ENCODE data around the gene SNRNP25. TPM values are rescaled to one million over a fixed set of nuclear protein-coding genes. Genes with fewer than 3 reads are reported as not detected.
"Not testable (repeated sequence)": the region's sequence is repeated elsewhere in the genome, so short reads cannot be mapped to it uniquely, and the experiment has no call there.

The SNRNP25 gene
- total and polyA plus RNA-seq, 11 donors = 41.6 to 127 (median 56.7) TPM

DNA sequence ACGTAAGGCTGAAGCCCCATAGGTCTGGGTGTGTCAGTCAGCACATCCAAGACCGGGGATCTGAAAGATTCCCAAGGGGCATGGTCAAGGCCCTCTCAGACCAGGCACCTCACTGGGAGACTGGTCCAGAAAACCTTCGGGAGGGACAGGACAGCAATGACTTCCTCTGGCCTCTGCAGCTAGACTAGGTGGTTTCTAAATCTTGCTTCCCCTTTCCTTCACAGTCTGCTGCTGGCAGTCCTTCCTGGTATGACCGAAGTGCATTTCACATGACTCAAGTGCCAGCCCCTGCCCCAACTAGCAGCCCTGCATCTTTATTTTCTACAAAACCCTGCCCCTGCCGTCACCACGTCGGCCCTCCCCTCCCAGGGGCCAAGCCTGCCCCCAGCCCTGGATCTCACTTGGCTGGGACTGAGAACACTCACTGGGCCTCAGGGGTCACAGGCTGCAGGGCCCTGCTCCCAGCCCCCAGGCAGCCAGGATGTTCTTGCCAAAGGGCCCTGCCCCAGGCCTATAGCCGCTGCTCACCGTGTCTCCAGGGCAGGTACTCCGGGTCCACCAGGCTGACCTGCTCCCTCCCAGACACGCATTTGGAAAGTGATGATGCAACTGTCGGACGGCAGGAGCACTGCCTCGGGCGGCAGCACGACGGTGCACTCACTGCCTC is 18.5 kb upstream of the SNRNP25 start:
- H3K27me3 ChIP-seq = no peaks in the 10 kb centered on the region
- intact Hi-C loops (cut with DNase I) = no loop called here
- TF ChIP-seq POLR2A (IDR thresholded peaks at IDR 0.05) = no peak
- TF ChIP-seq, protein P1, sequence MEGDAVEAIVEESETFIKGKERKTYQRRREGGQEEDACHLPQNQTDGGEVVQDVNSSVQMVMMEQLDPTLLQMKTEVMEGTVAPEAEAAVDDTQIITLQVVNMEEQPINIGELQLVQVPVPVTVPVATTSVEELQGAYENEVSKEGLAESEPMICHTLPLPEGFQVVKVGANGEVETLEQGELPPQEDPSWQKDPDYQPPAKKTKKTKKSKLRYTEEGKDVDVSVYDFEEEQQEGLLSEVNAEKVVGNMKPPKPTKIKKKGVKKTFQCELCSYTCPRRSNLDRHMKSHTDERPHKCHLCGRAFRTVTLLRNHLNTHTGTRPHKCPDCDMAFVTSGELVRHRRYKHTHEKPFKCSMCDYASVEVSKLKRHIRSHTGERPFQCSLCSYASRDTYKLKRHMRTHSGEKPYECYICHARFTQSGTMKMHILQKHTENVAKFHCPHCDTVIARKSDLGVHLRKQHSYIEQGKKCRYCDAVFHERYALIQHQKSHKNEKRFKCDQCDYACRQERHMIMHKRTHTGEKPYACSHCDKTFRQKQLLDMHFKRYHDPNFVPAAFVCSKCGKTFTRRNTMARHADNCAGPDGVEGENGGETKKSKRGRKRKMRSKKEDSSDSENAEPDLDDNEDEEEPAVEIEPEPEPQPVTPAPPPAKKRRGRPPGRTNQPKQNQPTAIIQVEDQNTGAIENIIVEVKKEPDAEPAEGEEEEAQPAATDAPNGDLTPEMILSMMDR (IDR thresholded peaks at IDR 0.05) = no peak
- no peak overlapping the region for H3K4me3 ChIP-seq
- WGBS, 4 donors = 76 to 87% (median 80%) methylated on average over 11 to 17 of the region's 17 CpGs
- peak overlapping the region in 1 of 12 donors; percentile 27 for H3K27ac ChIP-seq
- peaks cover 0 to 19% (median 0%) of the 10 kb centered on the region in 12 donors for H3K4me1 ChIP-seq
- no peaks in the 10 kb centered on the region for H3K9me3 ChIP-seq
- peak in 3 of 4 donors; percentile 22 to 47 (median 43) for ATAC-seq
- H3K36me3 ChIP-seq = no peaks in the 10 kb centered on the region
- peak in 1 of 5 donors; percentile 53 for DNase-seq

DNA sequence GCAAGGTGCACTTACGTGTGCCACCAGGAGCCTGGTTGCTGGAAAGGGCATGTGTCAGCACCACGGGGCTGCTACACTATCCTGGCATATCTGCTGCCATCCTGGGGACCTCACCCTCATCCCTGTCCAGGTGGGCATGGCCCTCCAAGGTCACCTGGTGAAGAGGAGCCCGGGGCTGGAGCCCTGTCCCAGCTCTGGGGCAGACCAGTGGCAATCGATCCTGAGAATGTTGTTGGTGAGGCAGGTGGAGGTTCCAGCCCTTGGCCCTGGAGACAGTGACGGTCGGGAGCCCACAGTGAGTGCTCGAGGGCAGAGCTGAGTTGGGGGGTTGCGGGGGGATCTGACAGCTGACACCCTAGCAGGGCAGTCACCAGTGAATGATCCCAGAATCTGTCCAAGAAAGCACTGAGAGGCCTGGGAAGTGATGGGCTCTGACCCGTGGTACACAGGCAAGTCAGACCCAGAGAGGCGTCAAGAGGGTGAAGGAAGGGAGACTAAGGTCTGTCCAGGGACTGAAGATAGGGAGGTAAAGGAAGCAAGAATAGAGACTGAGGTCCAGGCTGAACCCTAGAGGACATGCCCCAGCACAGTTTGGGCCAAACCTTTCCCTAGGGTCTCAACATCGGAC is 17.8 kb upstream of the SNRNP25 start:
- H3K36me3 ChIP-seq = no peaks in the 10 kb centered on the region
- no peak overlapping the region for H3K4me3 ChIP-seq
- H3K9me3 ChIP-seq = no peaks in the 10 kb centered on the region
- DNase-seq = peak in 1 of 5 donors; percentile 37
- peaks cover 0 to 19% (median 0%) of the 10 kb centered on the region in 12 donors for H3K4me1 ChIP-seq
- no peaks in the 10 kb centered on the region for H3K27me3 ChIP-seq
- no peak for ATAC-seq
- TF ChIP-seq POLR2A (IDR thresholded peaks at IDR 0.05) = no peak
- intact Hi-C loops (cut with DNase I) = no loop called here
- WGBS, 4 donors = 84 to 95% (median 91%) methylated on average over 8 to 11 of the region's 11 CpGs
- H3K27ac ChIP-seq = peak overlapping the region in 1 of 12 donors; percentile 27

DNA sequence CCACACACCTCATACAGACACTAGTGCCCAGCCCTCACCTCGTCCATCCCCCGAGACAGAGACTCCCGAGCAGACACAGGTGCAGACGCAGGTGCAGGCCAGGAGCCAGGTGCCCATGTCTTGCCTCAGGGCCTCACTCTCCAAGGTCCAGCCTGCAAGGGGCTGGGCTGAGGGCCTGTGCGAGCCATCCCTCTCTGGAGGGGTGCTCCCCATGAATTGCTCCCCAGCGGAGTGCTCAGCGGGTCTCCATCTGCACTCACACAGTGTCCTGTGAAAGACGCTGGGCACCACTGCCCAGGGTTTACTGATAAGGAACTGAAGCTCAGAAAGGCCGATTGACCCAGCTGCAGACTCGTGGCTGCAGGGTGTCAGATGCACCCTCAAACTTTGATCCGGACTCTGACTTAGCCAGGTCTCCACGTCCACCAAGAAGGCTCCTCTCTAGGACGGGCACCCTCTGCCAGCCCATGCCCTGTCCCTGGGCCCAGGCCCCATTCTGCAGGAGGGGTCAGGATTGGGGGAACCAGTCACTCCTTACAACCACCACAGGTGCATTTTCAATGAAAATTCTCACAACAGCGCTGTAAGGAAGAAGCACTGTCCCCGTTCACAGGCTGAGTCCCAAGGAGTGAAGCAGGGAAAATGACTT is 17.2 kb upstream of the SNRNP25 start:
- ATAC-seq = no peak

DNA sequence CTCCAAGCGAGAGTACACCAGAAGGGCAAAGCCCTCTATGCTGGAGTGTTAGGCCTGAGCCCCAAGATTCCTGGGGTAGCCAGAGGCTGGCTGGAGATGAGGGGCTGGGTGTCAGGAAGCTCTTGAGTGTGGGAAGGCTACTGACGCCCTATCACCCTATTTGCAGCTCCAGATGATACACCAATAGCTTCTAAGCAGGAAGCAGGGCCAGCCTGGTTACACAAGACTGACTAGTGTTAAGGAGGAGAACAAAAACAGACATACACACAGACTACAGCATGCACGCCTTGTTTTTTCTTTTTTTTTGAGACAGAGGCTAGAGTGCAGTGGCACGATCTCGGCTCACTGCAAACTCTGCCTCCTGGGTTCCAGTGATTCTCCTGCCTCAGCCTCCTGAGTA is 16.1 kb upstream of the SNRNP25 start:
- DNase-seq (no peak), ATAC-seq (no peak)
- Histone ChIP-seq H3K4me1 (peaks cover 0 to 19% (median 0%) of the 10 kb centered on the region in 12 donors), H3K9me3 (no peaks in the 10 kb centered on the region), H3K27ac (no peak overlapping the region), H3K36me3 (no peaks in the 10 kb centered on the region), H3K27me3 (no peaks in the 10 kb centered on the region), H3K4me3 (no peak overlapping the region)
- WGBS, 4 donors = 93 to 97% (median 96%) methylated on average over 5 of the region's 5 CpGs
- intact Hi-C loops (cut with DNase I) = no loop called here
- no peak for TF ChIP-seq POLR2A (IDR thresholded peaks at IDR 0.05)
- TF ChIP-seq, protein P1 (IDR thresholded peaks at IDR 0.05) = no peak

More for the DNA sequence above, 17.2 kb upstream of the SNRNP25 start:
- H3K9me3 ChIP-seq = no peaks in the 10 kb centered on the region
- no peaks in the 10 kb centered on the region for H3K36me3 ChIP-seq
- H3K4me1 ChIP-seq = peaks cover 0 to 19% (median 0%) of the 10 kb centered on the region in 12 donors
- peak in 1 of 5 donors; percentile 34 for DNase-seq
- 89 to 97% (median 92%) methylated on average over 13 to 15 of the region's 15 CpGs for WGBS, 4 donors
- TF ChIP-seq, protein P1 (IDR thresholded peaks at IDR 0.05) = no peak
- no peak for TF ChIP-seq POLR2A (IDR thresholded peaks at IDR 0.05)
- H3K27ac ChIP-seq = no peak overlapping the region
- intact Hi-C loops (cut with DNase I) = no loop called here
- no peaks in the 10 kb centered on the region for H3K27me3 ChIP-seq
- H3K4me3 ChIP-seq = no peak overlapping the region

DNA sequence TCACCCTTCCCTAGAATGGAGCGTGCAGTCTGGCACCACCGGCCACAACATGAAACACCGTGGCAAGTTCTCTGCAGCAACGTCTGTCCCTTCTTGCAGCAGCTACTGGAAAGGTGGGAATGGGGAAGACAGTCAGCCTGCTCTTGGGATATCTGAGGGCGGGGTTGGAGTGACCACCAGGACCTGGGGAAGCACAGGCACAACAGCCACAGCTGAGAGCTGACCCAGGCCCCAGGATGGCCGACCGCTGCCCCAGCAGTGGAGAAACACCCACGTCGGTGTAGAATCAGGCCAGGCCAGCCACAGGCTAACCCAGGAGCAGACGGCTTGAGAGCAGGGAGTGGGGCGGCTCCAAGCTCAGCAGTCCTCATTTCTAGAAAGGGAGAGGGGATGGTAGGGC is 15.4 kb upstream of the SNRNP25 start:
- H3K27ac ChIP-seq; intact Hi-C loops (cut with DNase I); ATAC-seq; H3K9me3 ChIP-seq; H3K36me3 ChIP-seq; H3K27me3 ChIP-seq; H3K4me3 ChIP-seq: not testable (repeated sequence)
- peaks cover 0 to 19% (median 0%) of the 10 kb centered on the region in 12 donors for H3K4me1 ChIP-seq
- peak in 1 of 5 donors; percentile 57 for DNase-seq
- WGBS, 4 donors = 79 to 97% (median 94%) methylated on average over 11 of the region's 11 CpGs
